ENCODE data around the gene PIEZO2. TPM values are rescaled to one million over a fixed set of nuclear protein-coding genes. Genes with fewer than 3 reads are reported as not detected.

Gene PIEZO2
- total RNA-seq, 6 donors from 2014 or later, result 6.5 to 37.7 (median 7.8) TPM

DNA sequence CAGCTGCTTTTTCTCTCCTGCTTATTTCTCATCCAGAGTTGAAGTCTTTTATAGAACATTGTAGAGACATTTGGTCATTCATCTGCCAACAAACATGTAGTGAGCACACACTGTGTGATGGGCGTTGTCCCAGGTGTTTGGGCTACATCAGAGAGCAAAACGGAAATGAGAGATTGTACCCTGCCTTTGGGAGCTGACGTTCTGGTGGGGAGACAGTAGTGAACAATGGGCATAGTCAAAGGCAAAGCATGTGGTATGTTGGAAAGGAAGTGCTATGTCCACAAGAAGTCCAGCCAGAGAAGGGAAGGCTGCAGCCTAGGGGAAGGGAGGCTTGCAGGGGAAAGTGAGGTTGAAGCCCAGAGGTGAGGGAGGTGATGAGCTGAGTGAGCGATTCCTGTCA, 78.1 kb downstream of the PIEZO2 start:
- no peaks in the 10 kb centered on the region for H3K36me3 ChIP-seq
- ATAC-seq (ENCODE audit: low FRiP score in 2 of 2) (peak in 1 of 2 donors; percentile 59), DNase-seq (no peak)
- H3K9me3 ChIP-seq, result no peaks in the 10 kb centered on the region
- no peak overlapping the region for H3K27ac ChIP-seq
- no peak overlapping the region for H3K4me3 ChIP-seq
- WGBS, 2 donors, result 83% methylated on average over 4 of the region's 4 CpGs
- no peaks in the 10 kb centered on the region for H3K27me3 ChIP-seq
- no peaks in the 10 kb centered on the region for H3K4me1 ChIP-seq
- TF ChIP-seq POLR2A (IDR thresholded peaks at IDR 0.05) (no peak), POLR2AphosphoS5 (IDR thresholded peaks at IDR 0.05) (no peak), EP300 (IDR thresholded peaks at IDR 0.05) (no peak)
- TF ChIP-seq, protein P1, sequence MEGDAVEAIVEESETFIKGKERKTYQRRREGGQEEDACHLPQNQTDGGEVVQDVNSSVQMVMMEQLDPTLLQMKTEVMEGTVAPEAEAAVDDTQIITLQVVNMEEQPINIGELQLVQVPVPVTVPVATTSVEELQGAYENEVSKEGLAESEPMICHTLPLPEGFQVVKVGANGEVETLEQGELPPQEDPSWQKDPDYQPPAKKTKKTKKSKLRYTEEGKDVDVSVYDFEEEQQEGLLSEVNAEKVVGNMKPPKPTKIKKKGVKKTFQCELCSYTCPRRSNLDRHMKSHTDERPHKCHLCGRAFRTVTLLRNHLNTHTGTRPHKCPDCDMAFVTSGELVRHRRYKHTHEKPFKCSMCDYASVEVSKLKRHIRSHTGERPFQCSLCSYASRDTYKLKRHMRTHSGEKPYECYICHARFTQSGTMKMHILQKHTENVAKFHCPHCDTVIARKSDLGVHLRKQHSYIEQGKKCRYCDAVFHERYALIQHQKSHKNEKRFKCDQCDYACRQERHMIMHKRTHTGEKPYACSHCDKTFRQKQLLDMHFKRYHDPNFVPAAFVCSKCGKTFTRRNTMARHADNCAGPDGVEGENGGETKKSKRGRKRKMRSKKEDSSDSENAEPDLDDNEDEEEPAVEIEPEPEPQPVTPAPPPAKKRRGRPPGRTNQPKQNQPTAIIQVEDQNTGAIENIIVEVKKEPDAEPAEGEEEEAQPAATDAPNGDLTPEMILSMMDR (IDR thresholded peaks at IDR 0.05), result no peak

DNA sequence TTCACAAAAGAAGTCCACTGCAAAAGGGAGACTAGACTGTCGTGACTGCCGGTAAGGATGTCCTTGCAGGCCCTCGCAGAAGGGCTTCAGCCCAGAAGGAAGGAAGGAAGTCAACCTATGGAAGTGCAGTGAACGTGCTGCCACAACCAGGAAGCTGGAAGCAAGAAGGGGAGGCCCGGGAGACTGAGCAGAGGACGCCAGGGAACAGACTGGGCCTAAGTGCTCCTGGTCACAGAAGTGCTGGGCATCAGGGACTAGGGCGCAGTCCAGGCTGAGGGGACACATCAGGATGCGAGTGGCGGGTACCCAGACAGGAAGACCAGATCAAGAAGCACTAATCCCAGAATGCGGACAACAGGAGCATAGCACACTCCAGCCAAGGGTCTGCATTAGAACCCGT, 78.8 kb downstream of the PIEZO2 start:
- Histone ChIP-seq H3K9me3 (no peaks in the 10 kb centered on the region), H3K4me1 (no peaks in the 10 kb centered on the region), H3K27ac (no peak overlapping the region), H3K27me3 (no peaks in the 10 kb centered on the region), H3K4me3 (no peak overlapping the region), H3K36me3 (no peaks in the 10 kb centered on the region)
- TF ChIP-seq EP300 (IDR thresholded peaks at IDR 0.05) (no peak), POLR2AphosphoS5 (IDR thresholded peaks at IDR 0.05) (no peak)
- TF ChIP-seq, protein P1 (IDR thresholded peaks at IDR 0.05), result no peak
- no peak for ATAC-seq (ENCODE audit: low FRiP score in 2 of 2)
- no peak for DNase-seq
- WGBS, 2 donors, result 73 to 76% methylated on average over 11 of the region's 11 CpGs

DNA sequence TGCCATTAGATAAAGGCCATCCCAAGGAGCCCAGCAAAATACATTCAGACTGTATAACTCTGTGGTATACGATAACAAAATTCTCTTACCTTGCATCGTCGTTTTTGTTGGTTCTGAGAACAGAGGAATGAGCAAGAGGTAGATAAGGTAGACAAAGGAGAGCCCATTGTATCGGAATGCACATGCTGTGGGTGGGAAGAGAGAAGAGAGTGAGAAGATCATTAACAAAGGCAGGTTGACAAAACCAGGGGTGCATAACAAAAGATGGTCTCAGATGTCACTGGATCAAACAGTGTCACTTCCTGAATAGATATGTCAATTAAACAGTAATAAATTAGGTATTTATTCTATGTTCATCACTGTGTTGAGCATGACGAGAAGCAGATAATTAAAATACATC, 83.3 kb downstream of the PIEZO2 start:
- H3K4me3 ChIP-seq, result no peak overlapping the region
- no peaks in the 10 kb centered on the region for H3K27me3 ChIP-seq
- 76 to 77% methylated on average over 5 of the region's 5 CpGs for WGBS, 2 donors
- TF ChIP-seq POLR2AphosphoS5 (IDR thresholded peaks at IDR 0.05) (no peak), EP300 (IDR thresholded peaks at IDR 0.05) (no peak), POLR2A (IDR thresholded peaks at IDR 0.05) (no peak)
- TF ChIP-seq, protein P1 (IDR thresholded peaks at IDR 0.05), result no peak
- H3K36me3 ChIP-seq, result no peaks in the 10 kb centered on the region
- H3K27ac ChIP-seq, result no peak overlapping the region
- H3K4me1 ChIP-seq, result no peaks in the 10 kb centered on the region
- DNase-seq, result no peak
- ATAC-seq (ENCODE audit: low FRiP score in 2 of 2), result no peak
- no peaks in the 10 kb centered on the region for H3K9me3 ChIP-seq

DNA sequence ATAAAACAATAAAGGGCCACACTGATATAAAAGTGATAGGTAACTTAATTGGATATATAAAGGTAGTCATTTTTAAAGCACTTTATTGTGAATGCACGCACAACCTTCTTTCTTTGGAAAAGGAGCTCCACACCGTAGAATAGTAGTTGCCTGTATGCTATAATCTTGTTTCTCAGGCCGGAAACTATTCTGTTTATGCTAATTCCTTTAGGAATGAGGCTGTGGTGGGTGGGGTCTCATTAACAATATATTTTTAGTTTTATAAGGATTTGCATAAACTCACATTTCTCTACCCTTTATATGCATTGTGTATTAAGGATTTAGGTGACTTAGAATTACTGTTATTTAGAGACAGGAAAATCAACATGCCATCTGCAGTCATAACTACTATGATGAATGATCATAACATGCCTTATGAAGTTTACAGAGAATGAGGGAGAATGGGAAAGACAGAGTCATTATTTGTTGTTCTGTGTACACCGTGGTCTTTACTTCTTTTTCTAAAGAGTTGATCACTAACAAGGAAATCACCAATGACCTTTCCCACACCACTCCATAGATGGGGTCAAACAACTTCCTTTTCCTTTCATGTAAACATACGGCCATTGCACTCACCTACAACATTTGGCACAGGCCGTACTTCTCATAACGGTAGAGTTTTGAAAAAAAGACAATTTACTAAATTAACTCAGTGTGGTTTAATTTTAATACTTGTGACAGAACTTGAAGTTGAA, 84.5 kb downstream of the PIEZO2 start:
- no peak overlapping the region for H3K4me3 ChIP-seq
- DNase-seq, result no peak
- H3K27ac ChIP-seq, result no peak overlapping the region
- no peak for ATAC-seq (ENCODE audit: low FRiP score in 2 of 2)
- WGBS, 2 donors, result 43 to 47% methylated on average over 7 of the region's 7 CpGs
- no peaks in the 10 kb centered on the region for H3K27me3 ChIP-seq
- no peaks in the 10 kb centered on the region for H3K4me1 ChIP-seq
- TF ChIP-seq POLR2AphosphoS5 (IDR thresholded peaks at IDR 0.05) (no peak), EP300 (IDR thresholded peaks at IDR 0.05) (no peak), POLR2A (IDR thresholded peaks at IDR 0.05) (no peak)
- TF ChIP-seq, protein P1 (IDR thresholded peaks at IDR 0.05), result no peak
- H3K36me3 ChIP-seq, result no peaks in the 10 kb centered on the region
- no peaks in the 10 kb centered on the region for H3K9me3 ChIP-seq

DNA sequence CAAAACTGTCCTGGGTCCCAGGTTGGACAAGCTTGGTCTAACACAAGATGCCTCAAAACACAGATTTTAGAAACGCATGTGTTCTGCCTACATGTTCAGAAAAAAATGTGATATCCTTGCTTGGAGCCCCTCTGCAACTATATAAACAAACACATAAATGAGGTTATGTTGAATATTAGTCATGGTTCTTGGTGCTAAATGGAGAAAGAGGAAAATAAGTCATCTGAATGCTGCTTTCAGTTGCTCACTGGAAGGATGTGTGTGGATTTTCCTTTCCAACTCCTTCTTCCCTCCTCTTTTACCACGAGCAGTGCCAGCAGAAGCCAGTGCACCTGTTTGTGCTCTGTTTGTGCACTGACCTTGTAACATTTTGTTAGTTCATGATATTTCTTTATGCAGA, 85.3 kb downstream of the PIEZO2 start:
- no peaks in the 10 kb centered on the region for H3K4me1 ChIP-seq
- TF ChIP-seq, protein P1 (IDR thresholded peaks at IDR 0.05), result no peak
- TF ChIP-seq POLR2AphosphoS5 (IDR thresholded peaks at IDR 0.05) (no peak), EP300 (IDR thresholded peaks at IDR 0.05) (no peak), POLR2A (IDR thresholded peaks at IDR 0.05) (no peak)
- no peaks in the 10 kb centered on the region for H3K36me3 ChIP-seq
- no peaks in the 10 kb centered on the region for H3K9me3 ChIP-seq
- 60 to 72% methylated on average over 2 of the region's 2 CpGs for WGBS, 2 donors
- ATAC-seq (ENCODE audit: low FRiP score in 2 of 2), result no peak
- H3K27ac ChIP-seq, result no peak overlapping the region
- H3K4me3 ChIP-seq, result no peak overlapping the region
- no peak for DNase-seq
- H3K27me3 ChIP-seq, result no peaks in the 10 kb centered on the region

All from upper lobe of left lung (tissue), 6 donors.